IMR-90 (cell line): ENCODE data around the gene ANTXRL.

ENCODE experiments used
- MAFK ChIP-seq: IDR thresholded peaks from 2 replicates; pipeline ENCODE4 v1.6.1; 2012; ENCODE audit warnings: low read depth, low read length, improper control_type of control experiment
- POLR2A ChIP-seq: IDR thresholded peaks from 2 replicates; pipeline ENCODE4 v1.6.1; 2012; ENCODE audit warnings: mild to moderate bottlenecking, low read depth, low read length
- SMC3 ChIP-seq: fragments of 150-350 bp; IDR thresholded peaks from 2 replicates; pipeline ENCODE4 v1.6.1; 2016; ENCODE audit warnings: low read depth, mild to moderate bottlenecking, antibody characterized with exemption, low read length, moderate library complexity
- TF ChIP-seq, protein P1 (sequence below): conservative IDR thresholded peaks from 2 replicates; pipeline ENCODE4 v1.5.1; 2012; ENCODE audit warnings: mild to moderate bottlenecking, low read depth, low read length, improper control_type of control experiment
- TF ChIP-seq, protein P2 (sequence below): fragments of 150-350 bp; IDR thresholded peaks from 2 replicates; pipeline ENCODE4 v1.6.1; 2017; ENCODE audit warnings: mild to moderate bottlenecking, antibody characterized with exemption, low read length, low read depth

DNA sequence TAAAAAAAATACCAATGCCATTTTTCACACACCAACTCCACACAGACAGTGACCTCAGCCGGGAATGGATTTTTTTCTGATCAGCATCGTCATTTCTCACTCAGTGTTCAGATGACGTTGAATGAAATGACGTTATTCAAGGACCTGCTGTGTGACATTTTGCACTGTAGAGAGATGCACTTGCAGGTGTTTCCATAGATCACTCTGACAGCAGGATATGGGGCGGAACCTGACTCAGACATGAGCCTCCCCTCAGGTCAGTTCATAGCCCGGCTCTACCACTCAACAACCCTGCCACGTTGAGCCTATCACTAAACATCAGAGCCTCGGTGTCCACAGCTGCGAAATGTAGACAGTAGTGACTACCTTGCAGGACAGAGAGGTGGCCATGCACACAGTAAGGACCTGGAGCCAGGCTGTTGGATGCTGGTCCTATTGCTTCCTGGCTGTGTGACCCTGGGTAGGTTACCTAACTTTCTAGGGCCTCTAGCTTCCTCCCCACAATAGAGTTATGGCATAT lies 41.4 kb upstream of the ANTXRL start:
- TF ChIP-seq, protein P1, sequence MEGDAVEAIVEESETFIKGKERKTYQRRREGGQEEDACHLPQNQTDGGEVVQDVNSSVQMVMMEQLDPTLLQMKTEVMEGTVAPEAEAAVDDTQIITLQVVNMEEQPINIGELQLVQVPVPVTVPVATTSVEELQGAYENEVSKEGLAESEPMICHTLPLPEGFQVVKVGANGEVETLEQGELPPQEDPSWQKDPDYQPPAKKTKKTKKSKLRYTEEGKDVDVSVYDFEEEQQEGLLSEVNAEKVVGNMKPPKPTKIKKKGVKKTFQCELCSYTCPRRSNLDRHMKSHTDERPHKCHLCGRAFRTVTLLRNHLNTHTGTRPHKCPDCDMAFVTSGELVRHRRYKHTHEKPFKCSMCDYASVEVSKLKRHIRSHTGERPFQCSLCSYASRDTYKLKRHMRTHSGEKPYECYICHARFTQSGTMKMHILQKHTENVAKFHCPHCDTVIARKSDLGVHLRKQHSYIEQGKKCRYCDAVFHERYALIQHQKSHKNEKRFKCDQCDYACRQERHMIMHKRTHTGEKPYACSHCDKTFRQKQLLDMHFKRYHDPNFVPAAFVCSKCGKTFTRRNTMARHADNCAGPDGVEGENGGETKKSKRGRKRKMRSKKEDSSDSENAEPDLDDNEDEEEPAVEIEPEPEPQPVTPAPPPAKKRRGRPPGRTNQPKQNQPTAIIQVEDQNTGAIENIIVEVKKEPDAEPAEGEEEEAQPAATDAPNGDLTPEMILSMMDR = no peak
- TF ChIP-seq POLR2A (no peak), SMC3 (no peak), MAFK (no peak)
- TF ChIP-seq, protein P2, sequence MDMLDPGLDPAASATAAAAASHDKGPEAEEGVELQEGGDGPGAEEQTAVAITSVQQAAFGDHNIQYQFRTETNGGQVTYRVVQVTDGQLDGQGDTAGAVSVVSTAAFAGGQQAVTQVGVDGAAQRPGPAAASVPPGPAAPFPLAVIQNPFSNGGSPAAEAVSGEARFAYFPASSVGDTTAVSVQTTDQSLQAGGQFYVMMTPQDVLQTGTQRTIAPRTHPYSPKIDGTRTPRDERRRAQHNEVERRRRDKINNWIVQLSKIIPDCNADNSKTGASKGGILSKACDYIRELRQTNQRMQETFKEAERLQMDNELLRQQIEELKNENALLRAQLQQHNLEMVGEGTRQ = no peak
